GM12891 (cell line): Measurements from ENCODE around the gene PSAP.

ENCODE experiments used
- DNase-seq: peaks from one replicate; pipeline ENCODE4 v3.0.0; 2011; ENCODE audit warnings: low spot score; ENCODE audit not compliant: insufficient read length
- FAIRE-seq: peaks from 2 replicates; lab custom pipeline; 2011; peaks lifted over from hg19 to GRCh38; lab: Jason Lieb, UNC
- PAX5 ChIP-seq: IDR thresholded peaks from 2 replicates; pipeline ENCODE4 v1.6.1; 2011; ENCODE audit warnings: low read length, moderate library complexity, mild to moderate bottlenecking; ENCODE audit not compliant: insufficient read depth, severe bottlenecking
- POLR2A ChIP-seq: IDR thresholded peaks from 2 replicates; pipeline ENCODE4 v1.6.1; 2011; ENCODE audit warnings: low read depth, low read length, control low read depth
- POLR2AphosphoS5 ChIP-seq: IDR thresholded peaks from 2 replicates; pipeline ENCODE4 v1.6.1; 2011; ENCODE audit warnings: low read depth, low read length, control low read depth
- POU2F2 ChIP-seq: IDR thresholded peaks from 2 replicates; pipeline ENCODE4 v1.6.1; 2011; ENCODE audit warnings: low read depth, mild to moderate bottlenecking, control low read depth, low read length, moderate library complexity
- SPI1 ChIP-seq: IDR thresholded peaks from 2 replicates; pipeline ENCODE4 v1.6.1; 2011; ENCODE audit warnings: low read depth, low read length, control low read depth
- TAF1 ChIP-seq: IDR thresholded peaks from 2 replicates; pipeline ENCODE4 v1.6.1; 2011; ENCODE audit warnings: low read depth, low read length, control low read depth

PSAP gene

DNA sequence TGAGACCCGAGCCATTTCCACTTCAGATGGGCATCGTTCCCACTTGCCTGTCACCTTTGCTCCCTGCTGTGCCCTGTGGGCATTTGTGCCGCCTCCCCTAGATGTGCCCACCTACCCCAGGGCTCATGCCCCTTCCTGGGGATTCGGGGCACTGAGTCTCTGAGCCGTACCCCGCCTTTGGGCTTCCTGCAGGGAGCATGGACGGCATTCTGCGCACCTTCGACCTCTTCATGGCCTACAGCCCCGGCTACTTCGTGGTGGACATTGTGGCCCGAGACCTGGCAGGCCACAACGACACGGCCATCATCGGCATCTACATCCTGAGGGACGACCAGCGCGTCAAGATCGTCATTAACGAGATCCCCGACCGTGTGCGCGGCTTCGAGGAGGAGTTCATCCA is 41.4 kb downstream of the PSAP start:
- FAIRE-seq (no peak), DNase-seq (no peak)
- TF ChIP-seq POLR2AphosphoS5 = no peak
- no peak for TF ChIP-seq SPI1
- TF ChIP-seq POU2F2 = no peak
- no peak for TF ChIP-seq POLR2A
- no peak for TF ChIP-seq PAX5
- TF ChIP-seq TAF1 = no peak

DNA sequence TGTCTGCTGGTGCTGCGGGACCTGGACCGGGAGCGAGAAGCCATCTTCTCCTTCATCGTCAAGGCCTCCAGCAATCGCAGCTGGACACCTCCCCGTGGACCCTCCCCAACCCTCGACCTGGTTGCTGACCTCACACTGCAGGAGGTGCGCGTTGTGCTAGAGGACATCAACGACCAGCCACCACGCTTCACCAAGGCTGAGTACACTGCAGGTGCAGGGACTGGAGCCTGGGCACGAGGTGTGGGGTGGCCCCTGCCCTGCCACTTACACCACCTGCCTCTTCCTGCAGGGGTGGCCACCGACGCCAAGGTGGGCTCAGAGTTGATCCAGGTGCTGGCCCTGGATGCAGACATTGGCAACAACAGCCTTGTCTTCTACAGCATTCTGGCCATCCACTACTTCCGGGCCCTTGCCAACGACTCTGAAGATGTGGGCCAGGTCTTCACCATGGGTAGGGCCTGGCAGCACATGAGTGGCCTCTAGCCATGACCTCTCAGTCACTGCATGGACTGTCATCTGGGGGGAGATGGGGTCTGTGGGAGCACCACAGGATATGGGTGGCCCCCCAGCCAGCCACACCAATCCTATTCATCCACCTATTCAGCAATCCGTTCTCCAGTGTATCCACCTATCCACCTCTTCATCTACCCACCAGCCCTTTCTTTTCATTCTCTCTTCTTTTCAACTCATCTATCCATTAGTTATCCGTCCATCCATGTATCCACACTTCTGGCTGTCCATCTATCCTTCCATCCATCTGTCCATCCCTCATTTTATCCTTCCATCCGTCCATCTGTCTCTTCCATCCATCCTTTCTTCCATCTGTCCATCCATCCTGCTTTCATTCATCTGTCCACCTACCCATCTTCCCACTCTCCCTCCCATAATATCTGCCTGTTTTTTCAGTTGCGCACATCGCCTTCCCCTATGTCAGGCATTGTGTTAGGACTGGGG is 43.2 kb downstream of the PSAP start:
- no peak for FAIRE-seq
- TF ChIP-seq TAF1 (no peak), SPI1 (no peak), PAX5 (no peak), POLR2A (no peak)
- DNase-seq = no peak

DNA sequence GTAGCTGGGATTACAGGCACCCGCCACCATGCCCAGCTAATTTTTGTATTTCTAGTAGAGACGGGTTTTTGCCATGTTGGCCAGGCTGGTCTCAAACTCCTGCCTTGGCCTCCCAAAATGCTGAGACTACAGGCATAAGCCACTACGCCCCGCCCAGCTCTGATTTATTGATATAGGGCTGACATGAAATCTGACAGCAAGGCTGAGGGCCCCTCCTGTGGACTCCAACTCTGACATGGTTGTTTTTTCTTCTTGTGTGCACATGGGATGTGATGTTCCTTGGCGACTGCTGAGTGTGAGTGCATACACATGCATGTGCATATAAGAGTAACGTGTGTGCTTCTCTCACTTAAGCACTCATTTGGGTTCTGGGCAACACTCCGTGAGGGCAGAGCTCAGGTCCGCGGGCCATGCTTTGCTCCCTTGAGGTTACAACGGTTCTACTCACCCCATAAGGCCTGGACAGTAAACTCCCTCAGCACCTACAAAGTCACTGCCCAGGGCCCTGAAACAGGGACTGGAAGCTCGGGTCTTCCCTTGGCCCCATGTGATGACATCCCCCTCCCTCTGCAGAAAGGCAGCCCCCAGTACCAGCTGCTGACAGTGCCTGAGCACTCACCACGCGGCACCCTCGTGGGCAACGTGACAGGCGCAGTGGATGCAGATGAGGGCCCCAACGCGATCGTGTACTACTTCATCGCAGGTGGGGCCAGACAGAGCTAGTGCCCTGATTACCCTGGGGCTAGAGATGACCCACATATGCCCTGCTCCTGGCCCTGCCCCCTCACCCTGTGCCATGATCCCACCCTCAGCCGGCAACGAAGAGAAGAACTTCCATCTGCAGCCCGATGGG is 44.1 kb downstream of the PSAP start:
- no peak for FAIRE-seq
- DNase-seq = no peak
- TF ChIP-seq POLR2A (no peak), POLR2AphosphoS5 (no peak), SPI1 (no peak)

DNA sequence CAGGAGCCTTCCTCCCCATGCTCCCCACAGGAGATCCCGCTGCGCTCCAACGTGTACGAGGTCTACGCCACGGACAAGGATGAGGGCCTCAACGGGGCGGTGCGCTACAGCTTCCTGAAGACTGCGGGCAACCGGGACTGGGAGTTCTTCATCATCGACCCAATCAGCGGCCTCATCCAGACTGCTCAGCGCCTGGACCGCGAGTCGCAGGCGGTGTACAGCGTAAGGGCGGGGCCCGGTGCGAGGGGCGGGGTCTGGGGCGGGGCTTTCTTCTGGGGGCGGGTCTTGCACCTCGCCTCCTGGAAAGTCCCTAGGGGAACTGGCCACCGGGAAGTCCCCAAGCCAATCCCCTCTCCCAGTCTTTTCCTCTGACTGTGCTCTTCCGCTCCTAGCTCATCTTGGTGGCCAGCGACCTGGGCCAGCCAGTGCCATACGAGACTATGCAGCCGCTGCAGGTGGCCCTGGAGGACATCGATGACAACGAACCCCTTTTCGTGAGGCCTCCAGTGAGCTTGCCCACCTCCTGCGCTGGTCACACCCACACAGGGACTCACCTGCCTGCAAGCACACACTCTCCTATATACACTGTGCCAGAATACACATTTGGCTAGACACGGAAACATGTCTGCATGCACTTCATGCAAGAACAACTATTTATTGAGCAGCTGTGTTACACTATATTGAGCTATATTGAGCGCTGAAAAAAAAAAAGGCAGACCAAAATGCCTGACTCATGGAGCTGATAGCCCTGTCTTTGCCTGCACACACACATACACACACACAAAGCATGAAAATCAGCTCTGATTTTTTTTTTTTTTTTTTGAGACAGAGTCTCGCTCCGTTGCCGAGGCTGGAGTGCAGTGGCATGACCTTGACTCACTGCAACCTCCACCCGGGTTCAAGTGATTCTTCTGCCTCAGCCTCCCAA is 45.0 kb downstream of the PSAP start:
- DNase-seq (no peak), FAIRE-seq (no peak)

DNA sequence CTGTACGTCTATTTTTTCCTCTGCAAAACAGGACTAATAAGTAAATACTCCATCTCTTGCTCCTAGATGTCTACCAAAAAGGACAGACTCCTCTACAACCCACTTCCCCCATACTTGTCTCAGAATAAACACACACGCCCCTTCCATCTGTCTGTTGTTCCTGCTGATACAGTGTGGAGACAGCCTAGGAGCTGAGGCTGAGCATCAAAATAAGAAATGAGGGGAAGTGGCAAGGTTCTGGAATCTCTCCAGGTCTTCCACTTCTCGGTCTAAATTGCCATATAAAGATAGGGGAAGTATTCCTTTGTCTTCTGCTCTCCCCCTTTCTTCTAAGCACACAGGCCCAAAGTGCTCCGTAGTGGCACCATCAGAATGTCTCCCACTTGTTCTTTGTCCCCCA is 47.0 kb downstream of the PSAP start:
- TF ChIP-seq PAX5 (no peak), TAF1 (no peak), POU2F2 (no peak)
- DNase-seq = no peak
- no peak for FAIRE-seq

More for the DNA sequence above, 45.0 kb downstream of the PSAP start:
- TF ChIP-seq POU2F2 = no peak
- no peak for TF ChIP-seq POLR2A
- no peak for TF ChIP-seq PAX5
- TF ChIP-seq SPI1 = no peak
- TF ChIP-seq POLR2AphosphoS5 = no peak

DNA sequence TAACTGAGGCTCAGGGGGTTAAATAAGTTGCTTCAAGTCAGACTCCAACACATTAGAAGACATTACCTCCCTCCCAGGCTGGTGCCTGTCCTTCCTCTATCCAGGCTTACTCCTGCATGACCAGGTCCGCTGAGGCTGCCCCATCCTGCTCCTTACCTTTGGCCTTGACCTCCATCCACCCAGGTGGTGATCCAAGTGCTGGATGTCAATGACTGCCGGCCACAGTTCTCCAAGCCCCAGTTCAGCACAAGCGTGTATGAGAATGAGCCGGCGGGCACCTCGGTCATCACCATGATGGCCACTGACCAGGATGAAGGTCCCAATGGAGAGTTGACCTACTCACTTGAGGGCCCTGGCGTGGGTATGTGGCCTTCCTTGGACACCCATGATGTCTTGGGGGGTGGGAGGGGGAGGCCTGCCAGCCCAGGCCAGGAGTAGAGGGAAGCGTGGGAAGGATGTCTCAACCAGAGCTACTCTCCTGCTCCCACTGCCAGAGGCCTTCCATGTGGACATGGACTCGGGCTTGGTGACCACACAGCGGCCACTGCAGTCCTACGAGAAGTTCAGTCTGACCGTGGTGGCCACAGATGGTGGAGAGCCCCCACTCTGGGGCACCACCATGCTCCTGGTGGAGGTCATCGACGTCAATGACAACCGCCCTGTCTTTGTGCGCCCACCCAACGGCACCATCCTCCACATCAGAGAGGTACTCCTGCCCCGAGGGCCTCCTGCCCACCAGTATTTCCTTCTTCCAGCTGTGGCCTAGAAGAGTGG is 48.1 kb downstream of the PSAP start:
- no peak for FAIRE-seq

DNA sequence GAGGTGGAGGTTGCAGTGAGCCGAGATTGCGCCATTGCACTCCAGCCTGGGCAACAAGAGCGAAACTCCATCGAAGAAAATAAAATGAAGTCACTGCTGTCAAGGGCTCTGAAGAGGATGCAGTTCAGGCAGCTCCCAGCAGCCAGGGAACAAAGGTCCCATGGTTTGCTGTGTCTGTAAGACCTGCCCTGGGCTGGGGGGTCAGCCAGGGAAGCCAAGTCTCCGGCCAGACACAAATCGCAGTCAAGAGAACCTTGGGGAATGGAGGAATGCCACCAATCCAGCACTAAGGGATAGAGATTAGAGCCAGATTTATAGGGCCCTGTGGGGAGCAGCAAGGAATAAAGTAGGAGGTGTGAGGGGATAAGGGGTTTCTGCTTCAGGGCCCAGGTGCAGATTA is 48.8 kb downstream of the PSAP start:
- TF ChIP-seq SPI1 (no peak), POLR2A (no peak), POU2F2 (no peak), POLR2AphosphoS5 (no peak), PAX5 (no peak), TAF1 (no peak)

More for the DNA sequence above, 48.1 kb downstream of the PSAP start:
- DNase-seq = no peak
- TF ChIP-seq POU2F2 (no peak), POLR2A (no peak), SPI1 (no peak), TAF1 (no peak), PAX5 (no peak), POLR2AphosphoS5 (no peak)

DNA sequence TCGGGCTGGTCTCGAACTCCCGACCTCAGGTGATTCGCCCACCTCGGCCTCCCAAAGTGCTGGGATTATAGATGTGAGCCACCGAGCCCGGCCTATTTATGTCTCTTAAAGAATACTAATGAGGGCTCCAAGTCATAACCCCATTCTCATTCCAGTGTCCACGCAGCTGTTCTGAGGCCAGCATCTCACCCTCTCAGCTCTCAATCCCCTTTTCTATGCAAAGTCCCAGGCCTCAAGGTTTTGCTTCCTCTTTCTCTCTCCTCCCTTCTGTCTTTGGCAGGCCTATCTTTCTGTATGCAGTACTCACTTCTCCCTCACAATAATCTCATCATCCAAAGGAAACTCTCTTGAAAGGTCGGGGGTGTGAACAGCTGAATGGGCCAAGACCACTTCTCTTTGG is 49.7 kb downstream of the PSAP start:
- no peak for TF ChIP-seq TAF1
- TF ChIP-seq PAX5 = no peak
- no peak for TF ChIP-seq POLR2A
- peak; percentile 61 for TF ChIP-seq SPI1
- no peak for TF ChIP-seq POLR2AphosphoS5
- TF ChIP-seq POU2F2 = peak; percentile 54; the same call in 1 of the 2 replicates
- DNase-seq (peak; percentile 60), FAIRE-seq (no peak)

More for the DNA sequence above, 48.8 kb downstream of the PSAP start:
- no peak for DNase-seq
- no peak for FAIRE-seq

DNA sequence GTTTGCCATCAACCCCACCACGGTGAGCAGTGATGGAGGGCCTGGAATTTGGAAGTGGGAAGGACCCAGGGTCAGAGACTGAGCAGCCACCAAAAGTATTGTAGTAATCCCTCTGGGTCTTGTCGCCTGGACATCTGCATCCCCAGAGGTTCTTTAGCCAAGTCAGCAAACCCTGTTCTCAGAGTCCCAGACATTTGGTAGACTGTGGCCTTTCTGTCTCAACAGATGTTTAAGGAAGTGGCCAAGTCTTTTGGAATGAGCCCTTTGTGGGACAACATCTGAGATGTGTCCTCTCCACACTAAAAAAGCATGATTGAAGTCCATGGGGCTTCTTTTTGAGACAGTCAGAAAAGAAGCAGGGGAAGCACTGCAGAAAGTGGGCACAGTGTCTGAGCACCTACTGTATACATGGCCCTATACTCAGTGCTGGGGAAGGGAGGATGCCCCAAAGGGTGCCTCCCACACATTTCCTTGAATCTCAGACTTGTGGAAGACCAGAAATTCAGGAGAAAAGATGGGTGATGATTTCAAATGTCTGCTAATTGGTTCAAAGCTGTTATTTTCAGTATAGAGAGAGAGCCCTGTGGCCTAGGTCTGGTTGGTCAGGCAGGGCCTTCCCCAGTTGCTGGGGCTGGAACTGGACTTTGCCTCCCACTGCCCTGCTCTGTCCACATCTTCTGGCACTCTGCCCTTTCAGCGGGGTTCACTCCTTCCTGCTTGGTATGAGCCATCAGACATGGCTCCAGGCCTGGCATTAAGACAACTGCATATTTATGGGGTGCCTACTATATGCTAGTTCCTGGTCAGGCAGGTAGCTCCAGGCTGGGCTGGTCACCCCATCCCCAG is 51.2 kb downstream of the PSAP start:
- no peak for FAIRE-seq
- TF ChIP-seq TAF1 = no peak
- no peak for TF ChIP-seq SPI1
- TF ChIP-seq POU2F2 = no peak
- no peak for TF ChIP-seq POLR2A
- no peak for TF ChIP-seq PAX5
- no peak for DNase-seq
